ENCODE results near the gene HERPUD2. TPM values are rescaled to one million over a fixed set of nuclear protein-coding genes. Genes with fewer than 3 reads are reported as not detected.

Gene HERPUD2
- polyA plus RNA-seq, 1 experiment: 53.0 TPM

DNA sequence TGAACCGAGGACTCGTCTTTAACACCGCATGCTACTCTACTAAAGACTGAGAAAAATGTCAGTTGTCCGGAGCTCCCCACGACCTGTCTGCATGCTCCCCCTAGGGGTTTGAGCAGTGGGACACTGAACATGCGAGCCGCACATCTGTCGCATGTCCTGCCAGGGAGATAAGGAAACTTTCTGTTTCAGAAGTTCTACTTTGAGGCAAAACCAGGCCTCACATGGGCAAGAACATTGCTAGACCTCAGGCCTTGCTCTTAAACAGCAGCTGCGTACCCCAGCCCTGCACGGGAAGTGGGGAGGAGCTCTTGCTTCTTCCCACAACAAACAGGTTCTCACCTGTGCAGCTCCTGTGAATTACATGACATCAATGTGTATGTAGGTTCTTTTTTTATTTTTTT is 30.3 kb upstream of the HERPUD2 start:
- Histone ChIP-seq H3K36me3 (ENCODE audit: control insufficient read depth, insufficient read depth, low read length) (no peaks in the 10 kb centered on the region), H3K4me3 (ENCODE audit: low read depth, low read length) (no peak overlapping the region), H3K27me3 (ENCODE audit: control insufficient read depth, insufficient read depth, low read length) (no peaks in the 10 kb centered on the region; the same call in 1 of the 2 replicates)
- POLR2A ChIA-PET: no interaction called here
- DNase-seq (ENCODE audit: low read depth): no peak
- TF ChIP-seq, protein P1, sequence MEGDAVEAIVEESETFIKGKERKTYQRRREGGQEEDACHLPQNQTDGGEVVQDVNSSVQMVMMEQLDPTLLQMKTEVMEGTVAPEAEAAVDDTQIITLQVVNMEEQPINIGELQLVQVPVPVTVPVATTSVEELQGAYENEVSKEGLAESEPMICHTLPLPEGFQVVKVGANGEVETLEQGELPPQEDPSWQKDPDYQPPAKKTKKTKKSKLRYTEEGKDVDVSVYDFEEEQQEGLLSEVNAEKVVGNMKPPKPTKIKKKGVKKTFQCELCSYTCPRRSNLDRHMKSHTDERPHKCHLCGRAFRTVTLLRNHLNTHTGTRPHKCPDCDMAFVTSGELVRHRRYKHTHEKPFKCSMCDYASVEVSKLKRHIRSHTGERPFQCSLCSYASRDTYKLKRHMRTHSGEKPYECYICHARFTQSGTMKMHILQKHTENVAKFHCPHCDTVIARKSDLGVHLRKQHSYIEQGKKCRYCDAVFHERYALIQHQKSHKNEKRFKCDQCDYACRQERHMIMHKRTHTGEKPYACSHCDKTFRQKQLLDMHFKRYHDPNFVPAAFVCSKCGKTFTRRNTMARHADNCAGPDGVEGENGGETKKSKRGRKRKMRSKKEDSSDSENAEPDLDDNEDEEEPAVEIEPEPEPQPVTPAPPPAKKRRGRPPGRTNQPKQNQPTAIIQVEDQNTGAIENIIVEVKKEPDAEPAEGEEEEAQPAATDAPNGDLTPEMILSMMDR (IDR thresholded peaks at IDR 0.05; ENCODE audit: insufficient read depth, low read depth, low read length): no peak
- CTCF ChIA-PET: interaction anchor here (1.5 to 2.1 kb wide), 3 partner anchors 10 to 182 kb away, joined by 3 to 7 read pairs (median 5); no protein-coding TSS in a partner anchor

DNA sequence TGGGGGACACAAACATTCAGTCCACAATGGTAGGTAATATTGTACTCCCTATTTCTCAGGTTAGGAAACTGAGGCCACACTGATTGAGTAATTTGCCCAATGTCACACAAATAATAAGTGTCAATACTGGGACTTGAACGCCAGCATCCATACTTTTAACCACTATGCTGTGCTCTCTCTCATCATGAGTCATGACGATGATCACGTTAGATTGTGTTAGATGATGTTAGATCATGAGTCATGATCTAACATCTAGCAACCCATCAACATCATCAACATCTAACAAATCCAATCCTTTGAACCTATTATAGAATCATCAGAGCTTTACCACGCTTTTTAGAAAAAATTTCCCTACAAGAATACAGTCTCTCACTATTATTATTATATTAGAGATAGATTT is 28.1 kb upstream of the HERPUD2 start:
- DNase-seq (ENCODE audit: low read depth): no peak
- no peak overlapping the region for H3K4me3 ChIP-seq (ENCODE audit: low read depth, low read length)
- TF ChIP-seq, protein P1 (IDR thresholded peaks at IDR 0.05; ENCODE audit: insufficient read depth, low read depth, low read length): no peak
- ChIA-PET CTCF (interaction anchor here (1.6 kb wide), 1 partner anchor 13 kb away, joined by 3 read pairs; no protein-coding TSS in a partner anchor), POLR2A (no interaction called here)
- H3K36me3 ChIP-seq (ENCODE audit: control insufficient read depth, insufficient read depth, low read length): no peaks in the 10 kb centered on the region
- H3K27me3 ChIP-seq (ENCODE audit: control insufficient read depth, insufficient read depth, low read length): peaks cover 2% of the 10 kb centered on the region

DNA sequence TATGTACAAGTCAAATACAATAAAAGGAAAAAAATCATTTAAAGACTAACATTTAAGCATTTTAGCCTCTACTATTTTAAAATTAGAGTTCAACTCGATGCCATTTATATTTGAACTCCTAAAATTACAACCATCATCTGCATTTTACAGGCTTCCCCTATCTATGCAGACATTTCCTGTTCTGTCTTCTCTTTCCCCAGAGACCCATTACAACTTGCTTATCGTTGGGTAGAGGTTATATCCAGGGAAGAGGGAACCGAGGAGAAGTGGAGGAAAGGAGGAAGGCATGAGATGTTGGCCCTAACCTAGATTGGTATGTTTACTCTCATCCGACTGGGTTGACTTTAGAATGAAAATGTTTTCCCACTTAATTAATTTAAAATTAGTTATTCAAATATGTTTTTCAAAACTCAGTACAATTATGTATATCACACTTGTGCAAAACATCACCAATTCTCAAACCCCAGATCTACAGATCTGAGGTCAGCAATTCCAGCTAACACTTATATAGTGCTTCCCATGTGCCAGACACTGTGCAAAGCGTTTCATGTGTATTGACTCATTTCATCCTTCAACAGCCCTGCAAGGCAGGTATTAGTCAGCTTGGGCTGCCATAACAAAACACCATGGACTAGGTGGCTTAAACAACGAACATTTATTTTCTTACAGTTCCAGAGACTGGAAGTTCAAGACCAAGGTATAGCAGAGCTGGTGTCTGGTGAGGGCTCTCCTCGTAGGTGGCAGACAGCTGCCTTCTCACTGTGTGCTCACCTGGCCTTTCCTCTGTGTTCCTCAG is 27.3 kb upstream of the HERPUD2 start:
- CTCF ChIA-PET: no interaction called here
- TF ChIP-seq, protein P1 (IDR thresholded peaks at IDR 0.05; ENCODE audit: insufficient read depth, low read depth, low read length): no peak
- no peak for DNase-seq (ENCODE audit: low read depth)
- peaks cover 2% of the 10 kb centered on the region for H3K27me3 ChIP-seq (ENCODE audit: control insufficient read depth, insufficient read depth, low read length)
- H3K4me3 ChIP-seq (ENCODE audit: low read depth, low read length): no peak overlapping the region
- H3K36me3 ChIP-seq (ENCODE audit: control insufficient read depth, insufficient read depth, low read length): no peaks in the 10 kb centered on the region
- POLR2A ChIA-PET: no interaction called here

DNA sequence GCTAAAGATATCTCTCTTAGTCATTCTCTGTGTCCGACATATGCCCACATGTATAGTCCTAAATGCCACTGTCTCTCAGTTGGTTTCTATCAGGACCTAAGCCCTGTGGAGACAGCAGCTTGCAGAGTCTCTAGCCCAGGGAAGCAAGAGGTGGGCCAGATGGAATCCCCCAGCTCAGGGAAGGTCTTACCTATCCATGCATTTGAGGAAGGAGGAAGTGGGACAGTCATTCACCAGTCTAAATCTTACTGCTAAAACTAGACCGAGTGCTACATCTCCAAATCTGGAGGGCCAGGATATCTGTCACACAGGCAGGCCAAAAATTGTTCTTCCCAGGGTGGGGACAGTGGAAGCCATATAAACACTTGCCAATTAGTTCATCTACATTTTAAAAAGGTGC is 26.4 kb upstream of the HERPUD2 start:
- Histone ChIP-seq H3K4me3 (ENCODE audit: low read depth, low read length) (no peak overlapping the region), H3K27me3 (ENCODE audit: control insufficient read depth, insufficient read depth, low read length) (peaks cover 2% of the 10 kb centered on the region), H3K36me3 (ENCODE audit: control insufficient read depth, insufficient read depth, low read length) (no peaks in the 10 kb centered on the region)
- TF ChIP-seq, protein P1 (IDR thresholded peaks at IDR 0.05; ENCODE audit: insufficient read depth, low read depth, low read length): no peak
- no peak for DNase-seq (ENCODE audit: low read depth)
- CTCF ChIA-PET: interaction anchor here (0.6 to 1.4 kb wide), 2 partner anchors 186 to 196 kb away, joined by 3 read pairs; no protein-coding TSS in a partner anchor
- POLR2A ChIA-PET: no interaction called here

- Histone ChIP-seq H3K4me3 (ENCODE audit: low read depth, low read length) (no peak overlapping the region), H3K27me3 (ENCODE audit: control insufficient read depth, insufficient read depth, low read length) (peaks cover 2% of the 10 kb centered on the region), H3K36me3 (ENCODE audit: control insufficient read depth, insufficient read depth, low read length) (no peaks in the 10 kb centered on the region)
- DNase-seq (ENCODE audit: low read depth): no peak
- POLR2A ChIA-PET: no interaction called here
- CTCF ChIA-PET: interaction anchor here (0.6 to 1.4 kb wide), 2 partner anchors 186 to 196 kb away, joined by 3 read pairs; no protein-coding TSS in a partner anchor
- TF ChIP-seq, protein P1 (IDR thresholded peaks at IDR 0.05; ENCODE audit: insufficient read depth, low read depth, low read length): no peak
Observed at GRCh38 chr7:35720849-35721248, 25.9 kb upstream of the HERPUD2 start.
